Endometrium (tissue), 2 donors: ENCODE measurements around the gene KIAA0319L.
"Not testable (repeated sequence)": the region's sequence is repeated elsewhere in the genome, so short reads cannot be mapped to it uniquely, and the experiment has no call there.

Source experiments
- FAIRE-seq: peaks from 2 replicates; lab custom pipeline; 2012; peaks lifted over from hg19 to GRCh38; lab: Jason Lieb, UNC
- donor health status: control.
- donor health status: control.

Gene KIAA0319L

GRCh38 chr1:35557118-35557610, at the start of gene KIAA0319L:
TSS of gene KIAA0319L (minus strand) at chr1:35557403. CDS start at chr1:35554491, 2,912 bp downstream.
- no peak for FAIRE-seq

- no peak for FAIRE-seq
Observed at GRCh38 chr1:35605867-35606182, 48.6 kb upstream of the KIAA0319L start.

- FAIRE-seq = no peak
Observed at GRCh38 chr1:35605071-35605866, 48.1 kb upstream of the KIAA0319L start.

DNA sequence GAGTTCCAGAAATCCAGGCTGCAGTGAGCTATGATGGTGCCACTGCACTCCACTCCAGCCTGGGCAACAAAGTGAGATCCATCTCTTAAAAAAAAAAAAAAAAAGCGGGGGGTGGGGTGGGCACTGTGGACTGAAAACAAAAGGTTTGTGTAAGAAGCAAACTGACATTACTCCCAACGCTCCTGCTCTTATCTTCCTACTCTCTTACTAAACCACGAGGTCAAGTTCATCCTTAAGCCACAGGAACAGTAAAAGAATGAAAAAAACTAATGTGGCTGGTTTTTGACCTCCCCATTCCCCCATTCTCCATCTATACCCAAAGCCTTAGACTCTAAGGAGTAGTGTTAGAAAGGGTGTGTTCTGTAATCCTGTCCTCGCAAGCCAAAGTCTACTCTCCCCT, 46.7 kb upstream of the KIAA0319L start:
- no peak for FAIRE-seq

DNA sequence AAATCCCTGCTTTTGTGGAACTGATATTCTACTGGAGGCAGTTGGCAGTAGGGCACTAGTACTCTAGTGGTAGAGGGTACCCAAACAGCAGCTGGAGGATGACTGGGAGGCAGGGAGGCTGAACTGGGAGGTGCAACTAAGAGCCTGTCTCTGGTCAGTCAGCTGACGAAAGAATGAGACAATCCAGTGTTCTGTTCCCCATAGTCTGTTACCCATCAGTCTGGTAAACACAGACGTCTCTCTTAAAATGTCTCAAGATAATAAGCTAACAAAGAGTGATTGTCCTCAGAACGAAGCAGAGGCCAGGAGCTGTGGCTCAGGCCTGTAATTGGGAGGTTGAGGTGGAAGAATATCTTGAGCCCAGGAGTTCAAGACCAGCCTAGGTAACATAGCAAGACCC, 46.3 kb upstream of the KIAA0319L start:
- FAIRE-seq = no peak

DNA sequence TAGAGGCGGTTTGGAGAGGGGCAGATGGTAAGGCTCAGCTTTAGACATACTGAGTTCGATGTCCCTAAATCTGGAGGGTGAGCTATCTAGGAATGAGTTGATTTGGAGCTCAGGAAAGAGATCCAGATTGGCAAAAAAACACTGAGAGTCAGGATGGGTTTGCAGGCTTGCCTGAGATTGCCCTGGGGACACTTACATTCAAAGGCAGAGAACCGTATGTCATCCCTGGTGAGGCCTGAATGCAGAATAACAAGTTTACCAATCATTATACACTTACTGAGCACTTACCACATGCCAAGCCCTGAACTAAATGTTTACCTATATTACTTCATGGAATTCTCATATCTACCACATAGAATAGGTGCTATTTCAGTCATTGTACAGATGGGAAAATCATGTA, 43.4 kb upstream of the KIAA0319L start:
- no peak for FAIRE-seq

- FAIRE-seq = no peak
Observed at GRCh38 chr1:35599411-35599810, 42.2 kb upstream of the KIAA0319L start.

GRCh38 chr1:35598895-35599294, 41.7 kb upstream of the KIAA0319L start:
- FAIRE-seq = no peak

DNA sequence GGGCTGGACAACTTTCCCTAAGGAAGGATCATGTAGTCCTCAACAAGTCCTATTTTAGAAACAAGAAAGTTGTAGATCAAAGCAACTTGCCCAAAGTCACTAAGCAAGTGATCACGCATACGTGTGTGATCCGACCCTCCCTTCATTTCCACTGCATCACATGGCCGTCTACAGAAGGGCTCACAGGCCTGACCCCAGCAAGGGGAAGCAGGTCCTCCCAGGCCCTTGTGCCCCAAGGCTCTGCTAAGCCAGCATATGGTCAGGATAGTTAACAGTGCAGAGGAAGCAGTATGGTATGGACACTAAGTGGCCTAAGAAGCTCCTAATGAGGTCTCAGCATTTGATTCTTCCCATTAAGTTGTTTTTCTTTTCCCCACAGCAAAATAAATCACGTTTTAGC, 40.7 kb upstream of the KIAA0319L start:
- no peak for FAIRE-seq

DNA sequence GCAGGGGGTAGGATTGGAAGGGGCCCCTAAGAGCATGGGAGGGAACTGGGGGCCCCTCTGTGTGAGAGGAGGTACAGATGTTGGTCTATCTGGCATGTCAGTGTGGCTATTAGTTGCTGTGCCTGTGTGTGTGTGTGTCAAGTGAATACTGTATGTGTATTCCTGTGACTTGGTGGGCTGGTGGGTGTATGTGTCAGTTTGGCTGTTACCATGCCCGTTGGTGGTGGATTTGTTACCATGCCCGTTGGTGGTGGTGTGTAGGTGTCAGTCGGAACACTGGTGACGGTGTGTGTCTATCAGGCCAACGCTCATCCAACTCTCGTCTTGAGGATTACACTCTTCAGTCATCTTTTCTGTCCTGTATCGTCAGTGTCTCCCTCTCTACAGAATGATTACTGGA, 38.5 kb upstream of the KIAA0319L start:
- no peak for FAIRE-seq

DNA sequence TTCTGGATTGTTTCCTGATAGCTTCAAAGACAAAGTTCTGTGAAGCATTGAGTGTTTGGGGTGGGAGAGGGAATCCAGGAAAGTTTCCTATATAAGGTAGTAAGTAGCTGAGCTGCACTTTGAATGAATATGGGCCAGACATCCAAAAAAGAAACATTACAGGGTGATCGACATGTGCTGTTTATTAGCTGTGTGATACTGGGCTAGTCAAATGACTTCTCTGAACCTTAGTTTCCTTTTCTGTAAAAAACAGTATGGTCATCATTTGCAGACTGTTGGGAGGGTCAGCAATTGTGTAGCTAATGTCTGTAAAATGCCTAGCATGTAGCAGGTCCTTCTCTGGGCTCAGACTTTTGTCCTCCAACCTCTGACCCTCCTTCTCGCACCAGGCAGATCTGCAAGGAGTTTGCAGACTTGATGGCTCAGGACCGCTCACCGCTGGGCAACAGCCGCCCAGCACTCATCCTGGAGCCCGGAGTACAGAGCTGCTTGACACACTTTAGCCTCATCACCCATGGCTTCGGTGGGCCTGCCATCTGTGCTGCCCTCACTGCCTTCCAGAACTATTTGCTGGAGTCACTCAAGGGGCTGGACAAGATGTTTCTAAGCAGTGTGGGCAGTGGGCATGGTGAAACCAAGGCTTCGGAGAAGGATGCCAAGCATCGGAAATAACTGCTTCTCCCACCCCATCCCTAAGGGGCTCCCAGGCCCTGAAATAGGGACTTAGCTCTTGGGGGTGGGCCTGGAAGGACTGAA, 37.0 kb upstream of the KIAA0319L start:
- no peak for FAIRE-seq

DNA sequence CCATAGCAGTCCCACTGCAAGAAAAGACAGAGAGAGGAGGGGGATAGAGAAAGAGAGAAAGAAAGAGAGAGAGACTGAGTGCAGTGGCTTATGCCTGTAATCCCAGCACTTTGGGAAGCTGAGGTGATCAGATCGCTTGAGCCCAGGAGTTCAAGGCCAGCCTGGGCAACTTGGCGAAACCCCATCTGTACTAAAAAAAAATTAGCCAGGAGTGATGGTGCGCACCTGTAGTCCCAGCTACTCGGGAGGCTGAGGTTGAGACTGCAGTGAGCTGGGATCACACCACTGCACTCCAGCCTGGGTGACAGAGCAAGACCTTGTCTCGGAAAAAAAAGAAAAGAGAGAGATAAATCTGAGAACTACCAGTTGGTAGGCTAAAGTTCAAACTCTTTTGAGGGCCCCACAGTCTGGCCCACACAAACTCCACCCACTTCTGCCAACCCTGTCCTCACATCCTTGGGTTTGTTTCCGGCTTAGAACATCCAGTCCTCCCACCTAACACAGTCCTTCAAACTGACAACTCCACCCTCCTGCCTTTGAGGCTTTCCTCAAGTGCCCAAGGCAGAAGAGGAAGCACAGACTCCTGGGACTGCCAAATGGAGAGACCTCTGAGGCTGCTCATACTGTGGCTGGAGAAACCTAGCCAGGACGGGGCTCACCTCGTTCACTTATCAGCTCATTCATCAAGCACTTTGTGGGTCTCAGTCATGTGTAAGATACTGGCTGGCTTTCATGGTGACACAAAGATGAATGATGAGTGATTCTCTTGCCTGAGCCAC, 36.0 kb upstream of the KIAA0319L start:
- FAIRE-seq = no peak

GRCh38 chr1:35591211-35591610, 34.0 kb upstream of the KIAA0319L start:
- FAIRE-seq = no peak

DNA sequence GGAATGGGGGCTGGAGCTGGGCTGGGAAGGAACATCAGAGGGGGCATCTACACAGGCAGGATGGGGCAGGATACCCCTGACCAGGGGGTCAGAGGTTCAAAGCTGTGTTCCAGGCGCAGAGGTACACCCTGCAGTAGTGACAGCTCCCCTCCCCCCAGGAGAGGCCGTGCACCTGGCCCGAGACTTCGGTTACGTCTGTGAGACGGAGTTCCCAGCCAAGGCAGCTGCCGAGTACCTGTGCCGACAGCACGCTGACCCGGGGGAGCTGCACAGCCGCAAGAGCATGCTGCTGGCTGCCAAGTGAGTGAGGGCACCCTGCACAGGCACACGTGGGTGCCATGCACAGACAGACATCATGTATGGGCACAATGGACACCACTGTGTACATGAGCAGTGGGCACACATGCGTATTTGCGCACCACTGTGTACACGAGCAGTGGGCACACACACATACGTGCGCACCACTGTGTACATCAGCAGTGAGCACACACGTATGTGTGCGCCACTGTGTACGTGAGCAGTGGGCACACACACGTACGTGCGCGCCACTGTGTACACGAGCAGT, 33.4 kb upstream of the KIAA0319L start:
- FAIRE-seq = no peak

GRCh38 chr1:35589516-35590427, 32.6 kb upstream of the KIAA0319L start:
- FAIRE-seq = no peak

GRCh38 chr1:35588197-35588910, 31.2 kb upstream of the KIAA0319L start:
- no peak for FAIRE-seq

- FAIRE-seq = no peak
Observed at GRCh38 chr1:35587736-35588135, 30.5 kb upstream of the KIAA0319L start.

DNA sequence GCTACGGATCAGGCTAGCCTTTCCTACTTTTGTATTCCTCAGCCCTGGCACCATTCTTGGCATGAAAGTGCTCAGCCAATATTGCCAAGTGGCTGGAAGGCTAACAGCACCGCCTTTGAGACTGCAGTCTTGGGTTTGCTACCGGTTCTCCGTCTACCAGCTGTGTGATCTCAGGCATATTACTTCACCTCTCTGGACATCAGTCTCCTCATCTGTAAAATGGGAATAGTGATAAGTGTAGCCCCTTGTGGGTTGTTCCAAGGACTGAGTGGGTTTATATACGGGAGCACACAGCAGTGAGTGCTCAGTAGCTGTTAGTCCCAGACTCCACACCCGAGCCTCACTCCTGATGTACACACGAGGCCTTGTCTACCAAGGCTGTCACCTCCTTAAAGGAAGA, 29.6 kb upstream of the KIAA0319L start:
- FAIRE-seq = no peak

- FAIRE-seq = not testable (repeated sequence)
Observed at GRCh38 chr1:35585805-35586204, 28.6 kb upstream of the KIAA0319L start.

- FAIRE-seq = no peak
Observed at GRCh38 chr1:35585281-35585680, 28.1 kb upstream of the KIAA0319L start.

- FAIRE-seq = not testable (repeated sequence)
Observed at GRCh38 chr1:35581621-35582020, 24.4 kb upstream of the KIAA0319L start.
